HG03097 (cell line): ENCODE data around the gene PDCD11.
A peak's percentile ranks its signal among the peaks of the same experiment; 100 is the strongest.
"Not testable (repeated sequence)": the region's sequence is repeated elsewhere in the genome, so short reads cannot be mapped to it uniquely, and the experiment has no call there.

ENCODE experiments used
- ATAC-seq: cut with Tn5 transposase; IDR thresholded peaks from one replicate; pipeline ENCODE4 v1.9.1; 2021; ENCODE audit not compliant: unreplicated experiment, low FRiP score

Gene PDCD11

GRCh38 chr10:103396067-103396788 lies at the start of gene PDCD11, which contains the start of gene ATP5MK:
TSS of gene PDCD11 (plus strand) at chr10:103396626. CDS start at chr10:103398427, 1,801 bp downstream.
TSS of gene ATP5MK (minus strand) at chr10:103396475. CDS start at chr10:103392457, 4,018 bp downstream.
- ATAC-seq = peak; percentile 98

- no peak for ATAC-seq
Observed at GRCh38 chr10:103350175-103350516, 46.3 kb upstream of the PDCD11 start.

GRCh38 chr10:103350517-103351260 lies 45.7 kb upstream of the PDCD11 start, which contains the start of gene PCGF6:
TSS of gene PCGF6 (minus strand) at chr10:103351140. CDS start at chr10:103351066, 74 bp downstream.
- ATAC-seq = peak; percentile 85

- ATAC-seq = no peak
Observed at GRCh38 chr10:103353281-103353680, 43.1 kb upstream of the PDCD11 start.

GRCh38 chr10:103354567-103354966 lies 41.9 kb upstream of the PDCD11 start:
- ATAC-seq = not testable (repeated sequence)

GRCh38 chr10:103355906-103356599 lies 40.4 kb upstream of the PDCD11 start:
- no peak for ATAC-seq

GRCh38 chr10:103359493-103359892 lies 36.9 kb upstream of the PDCD11 start:
- not testable (repeated sequence) for ATAC-seq

GRCh38 chr10:103360791-103361190 lies 35.6 kb upstream of the PDCD11 start:
- ATAC-seq = not testable (repeated sequence)

- no peak for ATAC-seq
Observed at GRCh38 chr10:103367379-103367781, 29.0 kb upstream of the PDCD11 start.

- peak; percentile 49 for ATAC-seq
Observed at GRCh38 chr10:103367782-103368518, 28.5 kb upstream of the PDCD11 start, which contains the start of gene TAF5. TSS of gene TAF5 (plus strand) at chr10:103367976. CDS start at chr10:103367990, 14 bp downstream.

GRCh38 chr10:103373544-103373943 lies 22.9 kb upstream of the PDCD11 start:
- ATAC-seq = no peak

- no peak for ATAC-seq
Observed at GRCh38 chr10:103374263-103374662, 22.2 kb upstream of the PDCD11 start.

- no peak for ATAC-seq
Observed at GRCh38 chr10:103382769-103383168, 13.7 kb upstream of the PDCD11 start.

- no peak for ATAC-seq
Observed at GRCh38 chr10:103394180-103394579, 2.2 kb upstream of the PDCD11 start.

GRCh38 chr10:103395754-103396066 lies 716 bp upstream of the PDCD11 start:
- ATAC-seq = no peak

GRCh38 chr10:103396789-103397087 lies 312 bp downstream of the PDCD11 start:
- ATAC-seq = peak; percentile 9

- ATAC-seq = no peak
Observed at GRCh38 chr10:103397191-103397825, 882 bp downstream of the PDCD11 start.

GRCh38 chr10:103413564-103413963 lies 17.1 kb downstream of the PDCD11 start:
- ATAC-seq = no peak

GRCh38 chr10:103415581-103415980 lies 19.2 kb downstream of the PDCD11 start:
- no peak for ATAC-seq

GRCh38 chr10:103416436-103417147 lies 20.2 kb downstream of the PDCD11 start:
- no peak for ATAC-seq
